HG03521 (cell line): ENCODE measurements around the gene UPB1.

Experiments used
- ATAC-seq: cut with Tn5 transposase; IDR thresholded peaks from one replicate; pipeline ENCODE4 v1.9.1; 2021; ENCODE audit warnings: mild to moderate bottlenecking, moderate library complexity; ENCODE audit not compliant: unreplicated experiment

UPB1 gene

DNA sequence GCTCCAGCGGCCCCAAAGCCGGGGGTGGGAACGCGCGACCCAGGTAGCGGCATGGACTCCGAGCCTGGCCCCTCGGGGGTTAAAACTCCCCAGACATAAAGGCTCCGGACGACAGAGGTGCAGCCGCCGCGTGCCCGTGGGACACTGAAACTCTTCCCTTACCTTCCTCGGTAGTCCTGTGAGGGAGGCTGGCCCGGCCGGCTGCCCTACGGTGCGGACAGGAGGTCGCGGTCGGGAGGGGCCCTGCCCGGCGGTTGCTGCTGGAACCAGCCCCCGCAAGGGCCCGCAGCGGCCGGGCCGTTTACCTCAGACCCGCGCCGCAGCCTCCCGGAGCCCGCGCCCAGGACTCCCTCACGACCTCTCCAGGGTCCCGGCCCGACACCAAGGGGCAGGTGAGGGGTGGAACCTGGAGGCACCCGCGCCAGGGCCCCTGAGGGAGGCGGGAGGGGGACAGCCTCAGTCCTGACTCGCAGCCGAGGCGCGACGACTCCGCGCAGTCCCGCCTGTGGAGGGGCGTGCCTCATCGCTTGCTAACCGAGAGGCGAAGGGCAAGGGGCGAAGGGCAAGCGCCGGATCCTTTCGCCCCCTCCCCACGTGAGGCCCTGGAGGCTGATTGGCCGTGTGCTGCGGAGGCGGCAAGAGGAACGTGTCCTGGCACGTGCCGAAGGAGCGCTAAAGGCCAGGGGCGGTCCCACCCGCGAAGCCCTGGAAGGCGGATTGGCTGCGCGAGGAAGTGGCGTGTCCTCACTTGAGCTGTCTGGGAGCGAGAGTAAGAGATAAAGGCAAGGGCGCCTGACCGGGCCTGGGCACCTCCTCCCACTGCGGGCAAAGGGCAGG is at the start of gene UPB1:
TSS of gene UPB1 (plus strand) at position 805 of the 837 bp plus-strand sequence. CDS start 72 bp downstream, outside the sequence.
- ATAC-seq, result no peak

DNA sequence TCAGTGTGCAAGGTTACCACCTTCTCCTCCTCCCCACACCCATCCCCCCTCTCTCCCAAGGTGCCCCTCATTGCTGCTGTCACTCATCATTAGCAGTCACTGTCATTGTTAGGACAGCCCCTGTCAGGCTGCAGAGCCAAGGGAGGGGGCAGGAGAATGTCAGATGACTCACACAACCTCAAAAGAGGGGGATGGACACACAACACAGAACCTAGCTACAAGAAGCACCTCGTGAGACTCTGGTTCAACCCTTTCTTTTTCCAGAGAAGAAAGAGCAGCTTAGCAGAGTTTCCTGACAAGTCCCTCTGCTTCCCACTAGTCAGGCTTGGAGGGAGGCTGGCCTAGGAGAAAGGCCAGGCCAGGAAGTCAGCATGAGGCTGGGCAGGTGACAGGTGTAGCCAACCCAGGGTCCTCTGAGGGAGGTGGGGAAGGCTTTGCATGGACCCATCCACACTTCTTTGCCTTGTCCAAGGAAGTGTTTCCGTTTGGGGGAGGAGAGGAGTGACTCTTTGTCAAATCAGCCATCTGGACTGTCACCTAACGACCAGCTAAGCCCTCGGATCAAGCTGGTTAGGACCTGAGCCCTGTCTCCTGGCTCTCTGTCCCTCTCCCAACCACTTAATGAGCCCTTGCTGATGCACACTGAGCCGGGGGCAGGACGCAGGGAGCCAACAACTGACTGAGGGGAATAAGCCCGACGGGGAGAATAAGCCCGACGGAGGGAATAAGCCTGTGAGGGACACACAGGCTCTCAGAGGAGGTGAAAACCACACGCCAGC is 49.5 kb upstream of the UPB1 start:
- ATAC-seq, result no peak

DNA sequence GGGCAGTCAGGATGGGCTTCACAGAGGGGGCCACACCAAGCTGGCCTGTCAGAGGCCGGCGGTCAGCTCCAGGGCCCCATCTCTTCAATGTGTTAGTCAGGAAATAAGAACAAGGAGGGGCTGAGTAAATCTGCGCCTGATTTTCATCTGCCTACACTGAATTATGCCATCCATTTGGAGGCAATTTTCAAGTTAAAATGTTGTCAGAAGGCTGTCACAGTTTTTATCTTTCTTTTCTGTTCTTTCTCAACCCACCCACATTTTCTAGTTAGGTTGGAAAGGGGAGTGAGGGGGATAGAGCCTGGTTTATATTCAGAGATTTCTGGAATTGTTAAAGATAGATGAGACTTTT is 48.9 kb upstream of the UPB1 start:
- ATAC-seq, result no peak

DNA sequence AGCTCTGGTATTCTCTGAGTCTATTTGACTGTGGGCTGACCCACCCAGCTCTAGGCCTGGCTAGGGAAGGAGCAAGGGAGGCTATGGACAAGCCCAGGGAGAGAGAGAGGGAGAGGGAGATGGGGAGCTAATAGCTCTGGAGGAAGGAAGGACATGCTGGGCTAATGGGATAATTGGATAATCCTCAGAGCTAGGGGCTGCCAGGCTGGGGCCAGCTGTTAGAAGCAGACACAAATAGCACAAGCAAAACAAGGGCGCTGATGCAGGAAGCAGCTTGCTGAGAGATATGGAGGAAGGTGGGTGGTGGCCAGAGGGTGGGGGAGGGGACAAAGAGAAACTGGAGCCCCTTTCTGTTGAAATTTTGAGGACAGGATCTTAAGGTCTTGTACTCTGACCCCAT is 44.5 kb upstream of the UPB1 start:
- no peak for ATAC-seq

DNA sequence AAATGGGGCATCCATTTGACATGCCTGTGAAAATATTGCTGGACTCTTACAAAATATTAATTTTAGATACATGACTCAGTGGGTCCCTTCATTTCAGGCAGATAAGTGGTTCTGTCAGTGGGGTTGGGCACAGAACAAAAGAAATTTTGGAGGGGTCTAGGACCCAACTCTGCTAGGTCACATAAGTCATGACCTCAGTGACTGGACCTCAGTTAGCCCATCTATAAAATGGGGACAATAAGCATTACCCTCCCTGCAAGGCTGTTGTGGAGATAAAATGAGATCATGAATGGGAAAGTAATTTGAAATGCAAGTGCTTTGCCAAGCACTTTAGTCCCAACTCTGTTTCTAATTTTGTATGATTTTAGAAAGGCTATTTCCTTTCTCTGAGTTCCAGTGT is 44.0 kb upstream of the UPB1 start:
- no peak for ATAC-seq

DNA sequence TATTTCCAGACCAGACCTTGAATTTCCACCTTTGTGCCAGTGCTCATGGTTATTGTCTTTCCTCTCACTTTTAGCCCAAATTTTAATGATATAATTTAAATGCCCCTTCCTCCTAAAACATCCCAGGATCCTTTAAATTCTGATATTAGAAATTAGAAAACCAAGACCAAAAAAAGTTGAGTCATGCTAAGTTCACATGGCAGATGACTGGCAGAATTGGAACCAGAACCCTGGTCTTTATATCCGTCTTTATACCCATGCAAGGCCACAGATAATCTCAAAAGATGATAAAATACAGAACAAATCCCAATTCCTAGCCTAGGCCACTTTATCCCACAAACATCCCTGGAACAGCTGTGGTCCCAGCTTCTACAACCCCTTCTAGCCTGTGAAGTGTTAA is 41.3 kb upstream of the UPB1 start:
- no peak for ATAC-seq

DNA sequence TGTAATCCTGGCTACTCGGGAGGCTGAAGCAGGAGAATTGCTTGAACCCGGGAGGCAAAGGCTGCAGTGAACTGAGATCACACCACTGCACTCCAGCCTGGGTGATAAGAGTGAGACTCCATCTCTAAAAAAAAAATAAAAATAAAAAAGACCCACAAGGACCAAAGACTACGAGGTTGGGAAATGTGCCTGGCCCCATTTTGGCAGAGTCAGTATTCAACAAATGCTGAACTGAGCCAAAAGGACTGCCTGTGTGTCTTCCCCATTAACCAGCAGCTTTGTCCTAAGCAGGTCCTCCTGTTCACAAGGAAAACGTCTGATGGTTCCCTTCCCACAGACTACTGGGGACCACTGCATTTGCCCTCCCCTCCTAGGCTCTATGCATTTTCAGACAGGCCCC is 40.1 kb upstream of the UPB1 start:
- no peak for ATAC-seq

DNA sequence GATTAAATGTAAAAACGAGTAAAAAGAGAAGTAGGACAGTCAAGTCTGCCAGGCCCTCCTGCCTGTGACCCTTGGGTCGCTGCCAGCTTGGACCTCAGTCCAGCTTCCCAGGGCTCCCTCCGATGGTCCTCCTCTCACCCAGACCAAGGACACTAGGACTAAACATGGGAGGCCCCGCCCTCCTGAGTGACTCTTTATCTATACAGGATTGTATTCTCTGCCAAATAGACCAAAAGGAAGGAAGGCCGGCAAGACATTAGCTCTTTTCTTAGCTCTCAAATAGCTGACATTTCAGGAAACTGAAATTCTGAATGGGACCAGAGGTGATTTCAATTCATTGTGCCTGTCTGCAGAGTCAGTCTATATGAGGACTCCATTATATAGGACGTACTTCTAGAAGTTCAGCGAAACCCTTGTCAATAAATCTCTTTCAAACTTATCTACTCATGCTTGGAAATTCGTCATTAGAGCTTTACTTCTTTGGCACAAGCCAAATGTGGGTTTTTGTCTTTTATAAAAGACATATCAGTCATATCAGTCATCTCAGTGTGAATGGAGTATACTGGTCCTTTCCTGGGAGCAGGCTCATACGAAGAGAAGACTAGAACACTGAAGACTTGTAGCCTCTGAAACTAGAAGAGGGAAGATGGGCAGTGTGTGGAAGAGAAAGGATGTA is 39.2 kb upstream of the UPB1 start:
- no peak for ATAC-seq

DNA sequence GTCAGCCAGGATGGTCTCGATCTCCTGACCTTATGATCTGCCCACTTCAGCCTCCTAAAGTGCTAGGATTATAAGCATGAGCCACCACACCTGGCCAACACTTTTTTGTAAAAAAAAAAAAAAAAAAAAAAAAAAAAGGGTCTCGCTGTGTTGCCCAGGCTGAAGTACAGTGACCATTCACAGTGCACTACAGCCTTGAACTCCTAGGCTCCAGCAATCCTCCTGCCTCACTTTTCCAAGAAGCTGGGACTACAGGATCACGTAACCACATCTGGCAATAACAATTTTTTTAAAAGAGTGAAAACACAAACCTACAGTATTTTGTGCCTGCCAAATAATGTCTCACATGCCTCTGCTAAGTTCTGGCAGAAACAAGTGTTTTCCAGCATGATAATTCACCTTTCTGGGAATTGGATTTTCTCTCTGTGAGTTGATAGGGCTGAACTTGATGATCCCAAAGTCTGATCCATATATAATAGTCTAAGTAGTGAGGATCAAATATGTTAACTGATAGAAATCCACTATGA is 37.2 kb upstream of the UPB1 start:
- ATAC-seq, result no peak

DNA sequence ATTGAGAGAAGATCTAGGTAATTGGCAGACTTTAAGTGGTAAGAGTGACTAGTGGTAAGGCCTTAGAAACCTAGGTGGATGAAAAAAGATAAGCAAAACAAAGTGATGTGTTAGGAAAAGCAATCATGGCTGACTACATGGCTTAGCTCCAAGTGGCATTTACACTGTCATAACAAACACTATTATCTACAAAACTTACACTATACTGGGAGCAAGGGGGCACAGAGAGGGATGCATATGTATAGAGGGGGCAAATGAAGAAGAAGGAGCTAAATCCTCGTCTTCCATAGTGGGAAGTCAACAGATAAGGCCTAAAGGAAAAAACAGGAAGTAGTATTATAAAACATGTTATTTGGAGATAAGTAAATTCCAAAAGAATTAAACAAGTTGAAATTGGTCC is 35.2 kb upstream of the UPB1 start:
- no peak for ATAC-seq

DNA sequence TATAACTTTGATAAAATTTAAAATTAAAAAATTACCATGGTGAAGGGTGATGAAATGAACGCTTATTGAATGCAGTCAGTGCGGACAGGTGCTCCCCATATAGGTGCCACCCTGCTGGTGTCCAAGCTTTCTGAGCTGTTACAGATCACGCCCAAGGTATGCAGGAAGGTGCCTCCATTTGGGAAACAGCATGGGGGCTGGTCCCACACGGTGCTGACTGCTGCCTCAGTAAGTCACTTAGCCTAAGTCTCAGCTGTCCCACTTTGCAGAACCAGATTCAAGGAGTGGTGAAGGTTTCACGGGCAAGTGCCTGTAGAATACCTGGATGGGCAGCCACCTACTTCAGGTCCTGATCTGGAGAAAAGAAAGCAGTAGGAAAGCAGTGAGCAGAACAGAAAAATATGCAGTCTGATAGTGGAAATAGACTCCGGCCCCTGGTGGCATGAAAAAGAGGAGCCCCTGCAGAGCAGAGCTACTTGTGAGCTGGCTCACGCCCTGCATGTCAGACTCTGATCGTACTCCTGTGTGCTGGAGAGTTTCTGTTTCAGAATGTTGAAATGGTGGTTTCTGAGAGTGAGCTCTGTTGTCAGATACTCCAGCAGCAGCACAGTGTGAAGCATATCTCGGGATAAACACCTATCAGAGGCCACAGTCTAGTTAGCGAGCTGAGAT is 34.6 kb upstream of the UPB1 start:
- ATAC-seq, result peak; percentile 50

DNA sequence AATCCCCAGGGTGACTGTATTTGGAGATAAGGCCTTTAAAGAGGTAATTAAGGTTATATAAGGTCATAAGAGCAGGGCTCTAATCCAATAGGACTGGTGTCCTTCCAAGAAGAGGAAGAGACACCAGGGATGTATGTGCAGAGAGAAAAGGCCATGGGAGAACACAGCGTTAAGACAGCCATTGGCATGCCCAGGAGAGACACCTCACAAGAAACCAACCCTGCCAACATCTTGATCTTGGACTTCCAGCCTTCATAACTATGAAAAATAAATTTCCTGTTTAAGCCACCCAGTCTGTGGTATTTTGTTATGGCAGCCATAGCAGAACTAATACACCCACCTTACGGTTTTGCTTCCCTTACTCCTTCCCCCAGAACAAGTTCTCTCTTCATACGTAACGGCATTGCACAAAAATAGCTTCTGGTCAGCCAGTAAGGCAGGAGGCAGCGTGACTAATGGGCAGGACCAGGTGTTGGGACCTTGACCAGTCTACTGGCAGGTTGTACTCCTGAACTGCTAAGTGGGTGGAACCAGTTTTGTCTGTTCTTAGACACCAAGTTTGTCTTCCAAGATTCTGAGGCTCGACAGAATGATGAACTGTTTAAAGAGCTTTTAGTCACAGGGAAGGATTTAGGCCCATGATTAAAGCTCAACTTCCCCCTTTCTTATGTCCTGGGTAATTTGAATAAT is 31.9 kb upstream of the UPB1 start:
- no peak for ATAC-seq

DNA sequence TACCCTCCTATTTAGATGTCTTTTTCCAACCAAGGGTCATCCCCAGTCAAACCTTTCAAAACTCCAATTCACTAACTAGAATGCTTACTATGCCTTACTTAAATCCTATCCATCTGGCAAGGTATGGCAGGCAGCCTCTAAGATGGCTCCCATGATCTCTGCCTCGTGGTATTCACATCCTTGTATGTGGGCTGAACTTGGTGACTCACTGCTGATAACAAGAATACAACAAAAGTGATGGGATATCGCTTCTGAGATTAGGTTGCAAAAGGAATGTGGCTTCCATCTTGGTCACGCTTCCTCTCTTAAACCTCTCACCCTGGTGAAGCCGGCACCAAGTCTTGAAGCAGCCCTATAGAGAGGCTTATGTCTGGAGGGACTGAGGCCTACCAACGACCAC is 29.6 kb upstream of the UPB1 start:
- ATAC-seq, result no peak

DNA sequence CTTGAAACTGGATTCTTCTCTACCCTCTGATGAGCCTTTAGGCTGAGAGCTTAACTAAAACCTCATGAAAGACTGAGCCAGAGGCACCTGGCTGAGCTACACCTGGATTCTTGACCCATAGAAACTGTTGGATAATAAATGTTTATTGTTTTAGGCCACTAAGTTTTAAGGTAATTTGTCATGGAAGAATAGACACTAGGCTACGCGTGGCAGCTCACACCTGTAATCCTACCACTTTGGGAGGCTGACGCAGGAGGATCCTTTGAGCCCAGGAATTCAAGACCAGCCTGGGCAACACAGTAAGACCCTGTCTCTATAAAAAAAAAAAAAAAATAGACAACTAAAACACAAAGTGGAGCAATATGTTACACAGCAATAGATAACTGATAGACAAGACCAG is 29.2 kb upstream of the UPB1 start:
- no peak for ATAC-seq

DNA sequence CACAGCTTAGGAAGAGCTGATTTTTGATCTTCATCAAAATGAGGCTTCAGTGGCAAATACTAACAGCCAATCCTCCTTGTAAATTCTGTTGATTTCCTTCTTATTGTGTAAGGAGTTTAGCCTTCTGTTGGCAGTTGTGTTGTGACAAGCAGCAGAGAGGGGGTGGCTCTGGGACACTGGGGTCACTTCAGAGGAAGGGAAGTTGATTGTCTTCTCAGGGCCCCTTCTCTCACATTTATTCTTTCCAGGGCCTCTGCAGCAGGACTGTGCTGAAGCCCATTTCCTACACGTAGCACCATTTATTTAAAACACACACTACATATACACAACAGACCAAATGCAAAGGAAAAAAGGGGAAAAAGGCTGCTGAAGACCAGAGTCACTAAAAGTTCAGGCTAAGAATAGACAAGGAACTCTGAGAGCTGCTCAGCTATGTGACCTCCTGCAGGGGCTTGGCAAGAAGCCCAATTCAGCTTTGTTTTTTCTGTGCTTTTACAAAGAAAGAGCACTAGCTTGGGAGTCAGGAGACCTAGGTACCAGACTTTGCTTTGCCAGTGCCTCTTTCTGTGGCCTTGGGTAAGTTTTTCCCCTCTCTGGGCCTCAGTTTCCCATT is 28.3 kb upstream of the UPB1 start:
- ATAC-seq, result no peak

DNA sequence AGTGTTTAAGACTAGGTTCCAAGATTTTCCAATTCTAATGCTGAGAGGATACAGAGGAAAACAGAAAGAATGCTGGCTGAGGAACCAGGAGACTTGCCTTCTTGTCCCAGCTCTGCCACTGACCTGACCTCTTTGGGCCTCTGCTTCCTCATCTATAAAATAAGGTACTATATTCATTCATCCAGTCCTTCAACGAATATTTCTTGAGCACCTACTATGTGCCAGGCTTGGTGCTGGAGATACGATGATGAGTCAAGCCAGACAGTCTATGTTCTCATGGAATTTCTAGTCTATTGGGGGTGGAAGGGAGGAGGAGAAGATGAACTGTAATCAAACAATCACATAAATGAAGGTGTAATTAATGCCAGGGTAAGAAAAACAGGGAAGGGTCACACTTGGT is 27.8 kb upstream of the UPB1 start:
- no peak for ATAC-seq

DNA sequence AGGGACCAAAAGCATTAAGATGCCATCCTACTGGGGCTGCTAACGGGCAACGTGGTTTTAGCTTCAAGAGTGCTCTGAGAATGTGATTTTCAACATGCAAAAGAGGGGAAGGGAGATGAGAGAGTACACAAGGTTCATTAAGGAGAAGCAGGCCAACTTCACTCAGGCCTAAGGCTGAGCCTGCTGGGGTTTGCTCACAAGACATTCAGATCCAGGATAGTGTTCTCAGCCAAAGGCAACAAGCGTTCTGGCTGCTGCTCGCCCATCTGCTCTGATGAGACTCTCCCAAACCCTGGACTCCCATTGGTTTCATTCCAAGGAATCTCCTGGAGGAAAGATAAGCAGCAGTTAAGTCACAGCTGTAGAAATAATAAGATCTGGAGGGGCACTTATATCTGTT is 23.6 kb upstream of the UPB1 start:
- no peak for ATAC-seq

DNA sequence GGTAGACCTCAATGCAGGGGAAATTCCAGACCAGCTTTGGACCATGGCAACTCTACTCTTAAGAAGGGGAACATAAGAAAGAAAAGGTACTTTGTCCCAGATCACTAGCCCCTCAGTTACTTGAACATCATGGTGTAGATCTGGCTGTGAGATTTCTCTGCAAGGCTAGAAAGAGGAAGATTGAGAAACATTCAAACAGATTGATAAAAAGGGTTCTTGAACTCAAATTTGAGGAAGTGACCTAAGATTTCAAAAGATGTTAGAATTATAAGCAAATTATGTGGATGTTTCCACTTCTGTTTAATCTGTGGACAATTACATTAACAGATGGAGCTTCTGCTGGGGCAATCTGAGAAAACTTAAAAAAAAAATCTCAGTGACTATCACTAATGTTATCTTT is 21.8 kb upstream of the UPB1 start:
- ATAC-seq, result no peak

DNA sequence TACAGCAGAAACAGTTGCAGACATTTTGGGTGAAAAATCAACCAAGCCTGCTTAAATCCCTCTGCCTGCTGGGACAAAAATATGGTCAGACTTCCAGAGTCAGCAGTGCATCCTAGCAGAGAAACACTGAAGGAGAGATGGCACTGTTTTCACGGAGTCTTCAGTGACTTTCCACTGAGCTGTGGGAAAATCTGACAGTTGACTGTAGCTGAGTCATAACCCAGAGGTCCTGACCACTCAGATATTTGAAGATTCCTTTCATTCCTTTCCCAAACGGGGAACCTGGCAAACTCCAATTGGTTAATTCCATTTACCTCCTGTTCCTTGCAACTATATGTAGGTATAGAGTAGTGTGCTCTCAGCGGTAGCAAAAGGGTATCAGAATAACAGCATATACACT is 20.9 kb upstream of the UPB1 start:
- ATAC-seq, result no peak

DNA sequence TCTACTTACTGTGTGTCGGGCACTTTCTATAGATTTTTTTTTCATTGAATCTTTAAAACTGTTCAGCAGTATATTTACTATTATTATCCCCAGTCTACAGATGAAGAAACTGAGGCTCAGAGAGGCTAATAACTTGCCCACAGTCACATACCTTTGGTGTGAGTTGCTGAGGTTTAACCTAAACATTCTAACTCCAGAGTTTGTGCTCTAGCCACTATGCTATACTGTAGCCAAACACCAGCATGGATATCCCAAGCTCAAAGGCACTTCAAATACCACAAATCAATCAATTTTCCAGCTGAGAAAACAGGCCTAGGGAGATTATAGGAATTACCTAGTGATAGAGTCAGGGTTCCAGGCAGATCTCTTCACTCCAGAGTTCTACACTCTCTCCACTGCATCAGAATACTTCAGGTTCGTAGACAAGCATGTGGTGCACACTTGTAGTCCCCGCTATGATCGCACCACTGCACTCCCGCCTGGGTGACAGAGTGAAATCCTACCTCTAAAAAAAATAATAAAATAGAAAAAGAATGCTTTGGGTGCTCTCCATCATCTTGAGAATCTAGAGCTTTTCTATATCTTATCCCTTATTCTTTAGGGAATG is 20.4 kb upstream of the UPB1 start:
- ATAC-seq, result no peak
